Uterus (tissue), 4 donors: ENCODE results near the gene QRICH2. TPM values are rescaled to one million over a fixed set of nuclear protein-coding genes. Genes with fewer than 3 reads are reported as not detected.

Source experiments
- DNase-seq, 2 donors: peaks; one replicate each; pipeline ENCODE4 v3.0.0-alpha.2; 2019 to 2020
- H3K27ac ChIP-seq, 2 donors: fragments of 200-600 bp; sonication (generic); 1 replicate in 1 of 2; 2 replicates in 1 of 2; pipeline ENCODE4 v1.5.1; 2016 to 2018
- H3K27me3 ChIP-seq, 2 donors: fragments of 200-600 bp; sonication (generic); one replicate each; pipeline ENCODE4 v1.5.1; 2018 to 2019; ENCODE audit warnings: control low read depth in 1 of 2
- H3K36me3 ChIP-seq, 2 donors: fragments of 200-600 bp; sonication (generic); one replicate each; pipeline ENCODE4 v1.5.1; 2019; ENCODE audit warnings: control low read depth in 1 of 2
- H3K4me1 ChIP-seq, 2 donors: fragments of 200-600 bp; sonication (generic); one replicate each; pipeline ENCODE4 v1.5.1; 2018 to 2019; ENCODE audit warnings: control low read depth in 1 of 2
- H3K4me3 ChIP-seq, 2 donors: fragments of 200-600 bp; sonication (generic); 1 replicate in 1 of 2; 2 replicates in 1 of 2; pipeline ENCODE4 v1.5.1; 2018 to 2019; ENCODE audit warnings: mild to moderate bottlenecking in 1 of 2
- H3K9me3 ChIP-seq, 2 donors: fragments of 200-600 bp; sonication (generic); one replicate each; pipeline ENCODE4 v1.5.1; 2019; ENCODE audit warnings: control low read depth in 1 of 2
- CTCF ChIP-seq, 4 experiments: fragments of 200-600 bp in 2 of 4; fragments of 450-650 bp in 2 of 4; sonication (generic) in 2 of 4; IDR thresholded peaks; one replicate each; pipeline ENCODE4 v1.5.1; 2016 to 2019; ENCODE audit warnings: antibody characterized with exemption in 4 of 4, mild to moderate bottlenecking in 2 of 4, moderate library complexity in 1 of 4
- POLR2A ChIP-seq, 2 donors: fragments of 450-650 bp; IDR thresholded peaks; one replicate each; pipeline ENCODE4 v1.6.1; 2016; ENCODE audit warnings: antibody characterized with exemption in 2 of 2, mild to moderate bottlenecking in 1 of 2, moderate library complexity in 1 of 2
- intact Hi-C: fragments of 100-400 bp; cut with DNase I; formaldehyde crosslinking; loops from one replicate; pipeline ENCODE4 v1.15.1; 2023; ENCODE audit warnings: low total_unique reads
- total RNA-seq, 4 donors: library from RNA; depleted of rRNA in 3 of 4; stranded (reverse); fragments of >200 nt in 3 of 4; gene quantifications; one replicate each; pipeline versions ENCODE4 v1.1.0 to v1.2.4, GENCODE V29; 2014 to 2023
- donor health status: DM: yes; HTN: yes; CAD: no.

Gene QRICH2
- total RNA-seq, 4 donors from 2014 or later, result under 0.01 to 7.2 (median 4.4) TPM

- intact Hi-C loops, result no loop called here
- Histone ChIP-seq H3K36me3 (no peaks in the 10 kb centered on the region), H3K27me3 (no peaks in the 10 kb centered on the region), H3K27ac (no peak overlapping the region), H3K4me1 (no peaks in the 10 kb centered on the region), H3K4me3 (no peak overlapping the region), H3K9me3 (no peaks in the 10 kb centered on the region)
- DNase-seq, result no peak
- no peak for TF ChIP-seq POLR2A (IDR thresholded peaks at IDR 0.05)
- TF ChIP-seq CTCF (IDR thresholded peaks at IDR 0.05), result no peak
Observed at GRCh38 chr17:76280650-76281049, 27.4 kb downstream of the QRICH2 start.

GRCh38 chr17:76279742-76280287, 28.3 kb downstream of the QRICH2 start:
- H3K4me1 ChIP-seq, result no peaks in the 10 kb centered on the region
- no peak for DNase-seq
- no peaks in the 10 kb centered on the region for H3K9me3 ChIP-seq
- intact Hi-C loops, result loop anchor here (5.0 kb wide), 1 partner anchor 158 kb away; no protein-coding TSS in a partner anchor
- H3K27me3 ChIP-seq, result no peaks in the 10 kb centered on the region
- TF ChIP-seq CTCF (IDR thresholded peaks at IDR 0.05) (peak in 1 of 4 experiments; percentile 14), POLR2A (IDR thresholded peaks at IDR 0.05) (no peak)
- no peak overlapping the region for H3K27ac ChIP-seq
- no peaks in the 10 kb centered on the region for H3K36me3 ChIP-seq
- H3K4me3 ChIP-seq, result no peak overlapping the region

GRCh38 chr17:76278952-76279741, 28.9 kb downstream of the QRICH2 start:
- TF ChIP-seq POLR2A (IDR thresholded peaks at IDR 0.05) (no peak), CTCF (IDR thresholded peaks at IDR 0.05) (peak; percentile 94 to 99 (median 96))
- Histone ChIP-seq H3K9me3 (no peaks in the 10 kb centered on the region), H3K4me1 (no peaks in the 10 kb centered on the region), H3K4me3 (no peak overlapping the region), H3K27me3 (no peaks in the 10 kb centered on the region), H3K27ac (no peak overlapping the region), H3K36me3 (no peaks in the 10 kb centered on the region)
- intact Hi-C loops, result loop anchor here (5.0 kb wide), 1 partner anchor 157 kb away; no protein-coding TSS in a partner anchor
- DNase-seq, result peak; percentile 85

- TF ChIP-seq CTCF (IDR thresholded peaks at IDR 0.05), result no peak
- TF ChIP-seq POLR2A (IDR thresholded peaks at IDR 0.05), result no peak
- Histone ChIP-seq H3K4me1 (no peaks in the 10 kb centered on the region), H3K27ac (no peak overlapping the region), H3K9me3 (no peaks in the 10 kb centered on the region), H3K36me3 (no peaks in the 10 kb centered on the region), H3K27me3 (no peaks in the 10 kb centered on the region), H3K4me3 (no peak overlapping the region)
- intact Hi-C loops, result loop anchor here (5.0 kb wide), 1 partner anchor 156 kb away; no protein-coding TSS in a partner anchor
- no peak for DNase-seq
Observed at GRCh38 chr17:76278268-76278908, 29.7 kb downstream of the QRICH2 start.
